A673 (cell line): ENCODE data around the gene G6PD. TPM values are rescaled to one million over a fixed set of nuclear protein-coding genes. Genes with fewer than 3 reads are reported as not detected.
"Not testable (repeated sequence)": the region's sequence is repeated elsewhere in the genome, so short reads cannot be mapped to it uniquely, and the experiment has no call there.

Experiments
- BruUV-seq: library from RNA; stranded (reverse); fragments of 400-500 nt; replicated peaks from 2 replicates; lab custom pipeline; 2021; lab: Mats Ljungman, UMichigan
- CTCF ChIA-PET: fragments of 300-600 bp; sonication (Branson Sonifier 250); formaldehyde crosslinking; loops from one replicate; lab custom pipeline; 2022; ENCODE audit warnings: antibody characterized with exemption; lab: Charles Lee
- POLR2A ChIA-PET: fragments of 300-600 bp; sonication (Branson Sonifier 250); formaldehyde crosslinking; loops from one replicate; lab custom pipeline; 2022; ENCODE audit warnings: antibody characterized with exemption; ENCODE audit not compliant: low non-redundant PET; lab: Charles Lee
- DNase-seq: peaks from one replicate; pipeline ENCODE4 v3.0.0-alpha.2; 2015; ENCODE audit warnings: low spot score
- H3K27ac ChIP-seq: fragments of 200-600 bp; sonication (generic); 2 replicates; pipeline ENCODE4 v1.5.1; 2016; ENCODE audit warnings: mixed run types, low read depth, mild to moderate bottlenecking, mixed read lengths, antibody characterized with exemption, low read length; ENCODE audit not compliant: poor library complexity, severe bottlenecking
- H3K27me3 ChIP-seq: fragments of 200-600 bp; sonication (generic); replicated peaks from 2 replicates; pipeline ENCODE4 v1.6.1; 2017; ENCODE audit warnings: mixed run types, low read depth, mild to moderate bottlenecking, mixed read lengths, antibody characterized with exemption, low read length; ENCODE audit not compliant: insufficient read depth, poor library complexity
- H3K36me3 ChIP-seq: fragments of 200-600 bp; sonication (generic); 2 replicates; pipeline ENCODE4 v1.6.1; 2016; ENCODE audit warnings: mixed run types, mild to moderate bottlenecking, mixed read lengths, antibody characterized with exemption, low read length; ENCODE audit not compliant: insufficient read depth, poor library complexity, severe bottlenecking
- H3K4me1 ChIP-seq: fragments of 200-600 bp; sonication (generic); 2 replicates; pipeline ENCODE4 v1.6.1; 2017; ENCODE audit warnings: mixed run types, mild to moderate bottlenecking, mixed read lengths, antibody characterized with exemption, low read length; ENCODE audit not compliant: insufficient read depth, poor library complexity, severe bottlenecking
- H3K4me3 ChIP-seq: fragments of 200-600 bp; sonication (generic); 2 replicates; pipeline ENCODE4 v1.5.1; 2016; ENCODE audit warnings: low read depth, mixed run types, mild to moderate bottlenecking, mixed read lengths, low read length; ENCODE audit not compliant: poor library complexity, severe bottlenecking
- H3K9me3 ChIP-seq: fragments of 200-600 bp; sonication (generic); 2 replicates; pipeline ENCODE4 v1.6.1; 2016; ENCODE audit warnings: mixed run types, low read depth, mild to moderate bottlenecking, mixed read lengths, antibody characterized with exemption, low read length; ENCODE audit not compliant: poor library complexity, severe bottlenecking
- EZH2 ChIP-seq: fragments of 200-600 bp; sonication (generic); IDR thresholded peaks from 2 replicates; pipeline ENCODE4 v1.6.1; 2017; ENCODE audit warnings: borderline replicate concordance, low read depth, mild to moderate bottlenecking, mixed read lengths, antibody characterized with exemption, low read length; ENCODE audit not compliant: poor library complexity, severe bottlenecking
- intact Hi-C: fragments of 100-400 bp; cut with micrococcal nuclease; formaldehyde crosslinking; loops from one replicate; pipeline ENCODE4 v1.10.0; 2022; ENCODE audit not compliant: unreplicated experiment
- total RNA-seq: library from RNA; stranded (reverse); gene quantifications from 2 replicates; pipeline ENCODE4 v1.2.3, GENCODE V29; 2021
- TF ChIP-seq, protein P1 (sequence below): fragments of 300-800, 200-600 bp; sonication (generic); conservative IDR thresholded peaks from 2 replicates; pipeline ENCODE4 v1.5.1; 2017; ENCODE audit warnings: low read depth, mild to moderate bottlenecking, antibody characterized with exemption, low read length, moderate library complexity, mixed read lengths

The G6PD gene
- total RNA-seq, 1 experiment from 2014 or later = 203 TPM

DNA sequence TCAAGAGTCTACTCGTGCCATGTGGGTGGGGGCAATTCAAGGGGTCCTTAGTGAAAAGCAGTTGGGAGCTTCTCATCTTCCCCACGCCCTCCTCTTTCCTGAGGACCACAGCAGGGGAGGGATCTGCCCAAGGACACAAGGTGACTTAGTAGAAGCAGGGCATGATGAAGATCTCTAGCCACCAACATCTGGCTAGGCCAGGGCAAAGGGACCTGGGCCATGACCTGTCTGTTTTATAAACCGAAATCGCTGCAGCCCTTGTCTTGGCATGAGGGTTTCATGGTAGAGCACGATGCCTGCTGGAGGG lies 5.1 kb downstream of the G6PD start:
- H3K36me3 ChIP-seq = peaks cover 9% of the 10 kb centered on the region
- H3K9me3 ChIP-seq = no peaks in the 10 kb centered on the region
- POLR2A ChIA-PET = no interaction called here
- no peaks in the 10 kb centered on the region for H3K27me3 ChIP-seq
- CTCF ChIA-PET = interaction anchor here (0.6 kb wide), 2 partner anchors 168 to 609 kb away, joined by 3 read pairs; no protein-coding TSS in a partner anchor
- no TSS peak for BruUV-seq
- intact Hi-C loops = loop anchor here (10.0 kb wide), 1 partner anchor 203 kb away; no protein-coding TSS in a partner anchor
- H3K4me3 ChIP-seq = no peak overlapping the region
- no peak for DNase-seq
- peak overlapping the region; percentile 80 for H3K27ac ChIP-seq
- TF ChIP-seq, protein P1, sequence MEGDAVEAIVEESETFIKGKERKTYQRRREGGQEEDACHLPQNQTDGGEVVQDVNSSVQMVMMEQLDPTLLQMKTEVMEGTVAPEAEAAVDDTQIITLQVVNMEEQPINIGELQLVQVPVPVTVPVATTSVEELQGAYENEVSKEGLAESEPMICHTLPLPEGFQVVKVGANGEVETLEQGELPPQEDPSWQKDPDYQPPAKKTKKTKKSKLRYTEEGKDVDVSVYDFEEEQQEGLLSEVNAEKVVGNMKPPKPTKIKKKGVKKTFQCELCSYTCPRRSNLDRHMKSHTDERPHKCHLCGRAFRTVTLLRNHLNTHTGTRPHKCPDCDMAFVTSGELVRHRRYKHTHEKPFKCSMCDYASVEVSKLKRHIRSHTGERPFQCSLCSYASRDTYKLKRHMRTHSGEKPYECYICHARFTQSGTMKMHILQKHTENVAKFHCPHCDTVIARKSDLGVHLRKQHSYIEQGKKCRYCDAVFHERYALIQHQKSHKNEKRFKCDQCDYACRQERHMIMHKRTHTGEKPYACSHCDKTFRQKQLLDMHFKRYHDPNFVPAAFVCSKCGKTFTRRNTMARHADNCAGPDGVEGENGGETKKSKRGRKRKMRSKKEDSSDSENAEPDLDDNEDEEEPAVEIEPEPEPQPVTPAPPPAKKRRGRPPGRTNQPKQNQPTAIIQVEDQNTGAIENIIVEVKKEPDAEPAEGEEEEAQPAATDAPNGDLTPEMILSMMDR = no peak
- TF ChIP-seq EZH2 = no peak
- H3K4me1 ChIP-seq = peaks cover 23% of the 10 kb centered on the region

DNA sequence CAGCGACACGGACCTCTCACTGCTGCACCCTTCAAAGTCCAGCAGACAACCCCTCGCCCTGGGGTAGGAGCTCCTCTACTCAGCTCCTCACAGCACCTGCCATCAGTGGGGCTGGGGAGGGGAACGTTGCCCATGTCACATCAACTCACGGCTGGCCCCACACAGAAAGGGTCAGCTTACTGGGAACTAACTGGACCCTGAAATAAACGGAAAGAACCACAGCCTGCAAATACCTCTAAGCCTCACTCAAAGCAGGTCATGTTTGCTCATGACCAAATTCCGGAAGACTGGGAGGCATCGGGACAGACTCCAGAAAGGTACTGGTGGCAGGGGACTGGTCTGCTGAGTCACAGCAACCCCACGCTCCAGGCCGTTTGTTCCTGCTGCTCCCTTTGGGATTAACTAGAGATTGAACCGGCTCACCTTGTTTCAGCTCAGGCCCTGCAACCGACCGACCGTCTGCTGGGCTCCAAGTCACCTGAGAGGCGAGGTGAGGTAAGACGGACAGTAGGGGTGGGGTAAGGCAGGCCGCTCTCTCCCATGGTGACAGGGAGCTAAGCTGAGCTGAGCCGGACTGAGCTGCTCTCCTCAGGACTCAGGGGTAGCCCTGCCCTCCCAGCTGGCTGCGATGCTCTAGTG lies 5.6 kb downstream of the G6PD start:
- no peaks in the 10 kb centered on the region for H3K9me3 ChIP-seq
- ChIA-PET POLR2A (no interaction called here), CTCF (no interaction called here)
- no TSS peak for BruUV-seq
- no peak for DNase-seq
- H3K36me3 ChIP-seq = peaks cover 9% of the 10 kb centered on the region
- H3K27ac ChIP-seq = peak overlapping the region; percentile 80
- intact Hi-C loops = loop anchor here (10.0 kb wide), 1 partner anchor 204 kb away; no protein-coding TSS in a partner anchor
- no peak overlapping the region for H3K4me3 ChIP-seq
- H3K4me1 ChIP-seq = peaks cover 20% of the 10 kb centered on the region
- H3K27me3 ChIP-seq = no peaks in the 10 kb centered on the region
- TF ChIP-seq, protein P1 = no peak

DNA sequence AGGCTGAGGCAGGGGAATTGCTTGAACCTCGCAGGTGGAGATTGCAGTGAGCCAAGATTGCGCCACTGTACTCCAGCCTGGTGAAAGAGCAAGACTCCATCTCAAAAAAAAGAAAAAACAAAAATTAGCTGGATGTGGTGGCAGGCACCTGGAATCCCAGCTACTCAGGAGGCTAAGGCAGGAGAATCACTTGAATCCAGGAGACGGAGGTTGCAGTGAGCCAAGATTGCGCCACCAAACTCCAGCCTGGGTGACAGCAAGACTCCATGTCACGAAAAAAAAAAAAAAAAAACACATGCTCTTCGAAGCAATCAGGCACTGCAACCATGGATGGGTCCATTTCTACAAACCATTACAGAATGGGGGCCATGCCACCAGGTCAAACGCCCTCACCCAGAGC lies 6.3 kb downstream of the G6PD start:
- POLR2A ChIA-PET, H3K4me3 ChIP-seq, H3K36me3 ChIP-seq, H3K9me3 ChIP-seq, H3K27ac ChIP-seq, DNase-seq, BruUV-seq, H3K27me3 ChIP-seq, CTCF ChIA-PET: not testable (repeated sequence)
- peaks cover 16% of the 10 kb centered on the region for H3K4me1 ChIP-seq
- intact Hi-C loops = loop anchor here (10.0 kb wide), 1 partner anchor 204 kb away; no protein-coding TSS in a partner anchor

DNA sequence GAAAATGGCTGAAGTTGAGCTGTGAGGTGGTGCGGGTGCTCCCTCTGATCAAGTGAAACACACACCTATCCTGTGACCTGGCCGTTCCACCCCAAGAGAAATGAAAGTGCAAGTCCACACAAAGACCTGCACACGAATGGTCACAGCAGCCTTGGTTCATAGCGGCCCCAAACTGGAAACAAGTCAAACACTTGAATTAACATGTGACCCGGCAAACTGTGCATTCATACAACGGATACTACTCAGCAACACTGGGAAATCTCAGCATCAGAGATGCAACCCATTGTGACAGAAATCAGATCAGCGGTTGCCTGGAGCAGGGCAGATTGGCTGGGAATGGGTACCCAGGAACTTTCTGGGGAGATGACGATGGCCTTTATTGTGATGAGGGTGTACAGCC lies 7.6 kb downstream of the G6PD start:
- H3K4me3 ChIP-seq = no peak overlapping the region
- H3K9me3 ChIP-seq = no peaks in the 10 kb centered on the region
- H3K27me3 ChIP-seq = no peaks in the 10 kb centered on the region
- no peak for DNase-seq
- intact Hi-C loops = loop anchor here (10.0 kb wide), 2 partner anchors 594 to 1584 kb away; partner anchors contain the start of gene RENBP
- H3K36me3 ChIP-seq = peaks cover 7% of the 10 kb centered on the region
- TF ChIP-seq EZH2 = no peak
- TF ChIP-seq, protein P1 = no peak
- BruUV-seq = no TSS peak
- H3K27ac ChIP-seq = no peak overlapping the region
- CTCF ChIA-PET = no interaction called here
- POLR2A ChIA-PET = no interaction called here
- peaks cover 15% of the 10 kb centered on the region for H3K4me1 ChIP-seq
